GM18526 (cell line): ENCODE results near the gene TP53RK.

Experiments
- POLR2A ChIP-seq: IDR thresholded peaks from 3 replicates; pipeline ENCODE4 v1.6.1; 2011; ENCODE audit not compliant: insufficient read length; ENCODE audit errors: extremely low read depth

TP53RK gene

GRCh38 chr20:46677608-46678007 is 11.6 kb downstream of the TP53RK start:
- TF ChIP-seq POLR2A, result no peak

- TF ChIP-seq POLR2A, result no peak
These were observed 14.8 kb downstream of the TP53RK start for GRCh38 chr20:46674253-46675083.

GRCh38 chr20:46673394-46674252 is 15.6 kb downstream of the TP53RK start:
- TF ChIP-seq POLR2A, result no peak

DNA sequence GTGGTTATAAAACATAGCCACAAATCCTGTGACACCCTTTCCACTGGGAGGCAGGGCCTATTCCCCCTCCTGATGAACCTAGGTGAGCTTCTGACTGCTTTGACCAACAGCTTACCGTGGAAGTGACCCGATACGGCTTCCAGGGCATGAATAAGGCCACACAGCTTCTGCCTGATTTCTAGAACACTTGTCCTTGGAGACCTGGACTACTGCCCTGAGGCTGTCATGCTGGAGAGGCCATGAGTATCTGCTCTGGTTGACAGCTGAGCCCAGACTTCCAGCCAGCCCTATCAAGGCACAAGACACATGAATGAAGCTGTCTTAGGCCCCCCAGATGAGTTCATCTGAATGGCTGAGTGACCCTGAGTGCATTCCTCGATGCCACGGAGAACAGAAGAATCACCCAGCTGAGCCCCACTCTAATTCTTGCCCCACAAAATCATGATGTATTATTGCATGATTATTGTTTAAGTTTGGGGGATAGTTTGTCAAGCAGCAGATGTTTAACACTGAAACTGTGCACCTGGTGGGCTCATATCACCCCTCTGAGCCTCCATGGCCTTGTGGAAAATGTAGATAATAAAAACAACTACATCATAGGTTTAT is 16.6 kb downstream of the TP53RK start:
- no peak for TF ChIP-seq POLR2A

DNA sequence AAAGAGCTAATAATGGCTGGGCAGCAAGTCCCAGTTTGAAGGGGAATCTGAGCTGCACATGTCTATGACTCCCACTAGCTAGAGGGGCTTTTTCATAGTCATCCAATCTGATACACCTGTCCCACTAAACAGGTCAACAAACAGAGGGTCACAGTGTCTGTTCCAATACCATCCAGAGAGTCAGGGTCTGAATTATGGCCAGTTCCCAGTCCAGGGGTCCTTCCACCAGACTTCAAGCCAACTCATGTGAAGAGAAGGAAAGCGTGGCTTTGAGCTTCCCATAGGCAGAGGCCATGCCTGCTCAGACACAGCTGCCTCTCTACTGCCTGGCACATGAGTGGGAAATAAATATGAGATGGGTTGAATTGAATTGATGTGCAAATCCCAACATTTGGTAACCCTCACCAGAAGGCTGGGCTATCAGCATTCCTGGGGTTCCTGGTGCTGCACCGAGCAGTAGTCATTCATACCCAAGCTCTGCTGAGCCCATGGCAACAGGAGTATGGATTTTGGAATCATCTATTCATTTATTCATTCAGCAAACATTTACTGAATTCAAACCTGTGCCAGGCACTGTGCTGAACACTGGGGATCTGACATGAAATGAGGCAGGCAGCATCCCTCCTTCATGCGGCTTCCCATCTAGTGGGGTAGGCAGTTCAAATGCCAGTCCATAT is 17.2 kb downstream of the TP53RK start:
- no peak for TF ChIP-seq POLR2A

GRCh38 chr20:46670585-46671584 is 18.4 kb downstream of the TP53RK start:
- no peak for TF ChIP-seq POLR2A

DNA sequence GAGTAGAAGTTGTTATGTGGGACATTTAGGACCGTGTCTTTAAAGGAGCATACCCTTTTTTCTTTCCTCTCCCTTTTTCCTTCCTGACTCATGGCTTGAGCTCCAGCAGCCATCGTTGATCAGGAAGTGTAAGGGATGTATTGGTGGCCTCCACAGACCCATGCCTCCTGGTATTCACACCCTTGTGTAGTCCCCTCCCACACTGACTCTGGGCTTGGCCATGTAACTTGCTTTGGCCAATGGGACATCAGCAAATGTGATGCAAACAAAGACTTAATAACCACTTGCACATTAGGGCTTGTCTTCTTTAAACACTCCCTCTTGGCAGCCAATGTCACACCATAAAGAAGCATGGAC is 19.0 kb downstream of the TP53RK start:
- TF ChIP-seq POLR2A, result no peak

DNA sequence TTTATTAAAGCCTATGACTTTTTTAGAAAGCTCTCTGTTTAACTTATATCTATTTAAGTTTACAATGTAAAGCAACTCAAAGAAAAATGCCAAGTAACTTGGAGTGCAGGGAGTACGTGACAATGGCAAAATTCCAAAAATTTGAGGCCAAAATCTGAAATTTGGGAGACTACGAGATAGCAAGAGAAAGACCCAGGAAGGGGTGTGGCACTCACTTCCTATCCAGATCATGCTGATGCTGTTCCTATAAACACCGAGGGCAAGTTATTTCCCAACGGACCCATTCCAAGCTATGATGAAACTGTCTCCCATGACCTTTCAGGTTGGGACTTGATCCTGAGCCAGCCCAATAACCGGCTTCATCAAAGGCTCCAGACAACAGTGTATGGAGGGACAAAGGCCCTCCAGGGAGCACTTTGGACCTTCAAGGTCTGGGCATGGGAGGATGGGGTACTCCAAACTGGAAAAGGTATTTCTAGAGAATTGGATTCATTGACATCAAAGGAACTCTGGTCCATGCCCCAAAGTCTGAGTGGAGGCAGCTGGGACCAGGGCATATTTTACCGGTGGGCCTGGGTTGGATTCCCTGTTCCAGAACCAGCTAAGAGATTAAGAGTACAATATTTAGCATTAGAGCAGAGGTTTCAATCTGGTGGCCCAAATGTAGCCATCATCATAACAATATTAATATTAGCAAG is 22.3 kb downstream of the TP53RK start:
- TF ChIP-seq POLR2A, result no peak

DNA sequence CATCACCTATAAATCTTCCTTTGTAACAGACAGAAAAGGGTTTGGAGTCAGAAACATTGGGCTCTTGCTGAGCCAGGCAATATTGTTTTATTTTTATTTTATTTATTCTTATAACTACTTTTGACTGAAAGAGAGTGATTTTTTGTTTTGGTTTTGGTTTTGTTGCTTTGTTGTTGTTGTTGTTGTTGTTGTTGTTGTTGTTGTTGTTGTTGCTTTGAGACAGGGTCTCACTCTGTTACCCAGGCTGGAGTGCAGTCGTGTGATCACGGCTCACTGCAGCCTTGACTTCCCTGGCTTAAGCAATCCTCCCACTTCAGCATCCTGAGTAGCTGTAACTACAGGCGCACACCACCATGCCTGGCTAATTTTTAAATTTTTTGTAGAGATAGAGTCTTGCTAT is 22.9 kb downstream of the TP53RK start:
- TF ChIP-seq POLR2A, result no peak

- TF ChIP-seq POLR2A, result no peak
These were observed 23.6 kb downstream of the TP53RK start for GRCh38 chr20:46665602-46666001.

- no peak for TF ChIP-seq POLR2A
These were observed 25.7 kb downstream of the TP53RK start for GRCh38 chr20:46663531-46663930.

GRCh38 chr20:46661659-46662058 is 27.6 kb downstream of the TP53RK start:
- TF ChIP-seq POLR2A, result no peak

DNA sequence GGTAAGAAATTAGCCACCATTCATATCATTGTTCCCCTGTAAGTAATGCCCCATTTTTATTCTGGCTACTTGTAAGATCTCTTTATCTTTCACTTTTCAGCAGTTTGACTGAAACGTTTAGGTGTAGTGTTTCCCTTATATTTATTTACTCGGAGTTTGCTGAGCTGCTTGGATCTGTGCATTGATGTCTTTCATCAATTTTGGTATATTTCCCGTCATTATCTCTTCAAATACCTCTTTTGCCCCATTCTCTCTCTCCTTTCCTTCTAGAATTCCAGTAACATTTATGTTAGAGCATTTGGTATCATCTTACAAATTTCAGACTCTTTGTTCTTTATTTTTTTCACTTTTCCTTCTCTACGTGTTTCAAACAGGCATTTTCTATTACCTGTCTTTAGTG is 28.8 kb downstream of the TP53RK start:
- no peak for TF ChIP-seq POLR2A

DNA sequence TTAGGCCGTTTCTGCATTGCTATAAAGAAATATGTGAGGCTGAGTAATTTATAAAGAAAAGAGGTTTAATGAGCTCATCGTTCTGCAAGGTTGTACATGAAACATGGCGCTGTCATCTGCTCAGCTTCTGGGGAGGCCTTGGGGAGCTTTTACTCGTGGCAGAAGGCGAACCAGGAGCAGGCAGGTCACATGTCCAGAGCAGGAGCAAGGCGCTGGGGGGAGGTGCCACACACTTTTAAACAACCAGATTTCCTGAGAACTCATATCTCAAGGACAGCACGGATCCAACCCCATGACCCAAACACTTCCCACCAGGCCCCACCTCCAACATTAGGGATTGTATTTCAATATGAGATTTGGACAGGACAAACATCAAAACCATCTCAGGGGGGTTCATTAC is 31.6 kb downstream of the TP53RK start:
- no peak for TF ChIP-seq POLR2A

DNA sequence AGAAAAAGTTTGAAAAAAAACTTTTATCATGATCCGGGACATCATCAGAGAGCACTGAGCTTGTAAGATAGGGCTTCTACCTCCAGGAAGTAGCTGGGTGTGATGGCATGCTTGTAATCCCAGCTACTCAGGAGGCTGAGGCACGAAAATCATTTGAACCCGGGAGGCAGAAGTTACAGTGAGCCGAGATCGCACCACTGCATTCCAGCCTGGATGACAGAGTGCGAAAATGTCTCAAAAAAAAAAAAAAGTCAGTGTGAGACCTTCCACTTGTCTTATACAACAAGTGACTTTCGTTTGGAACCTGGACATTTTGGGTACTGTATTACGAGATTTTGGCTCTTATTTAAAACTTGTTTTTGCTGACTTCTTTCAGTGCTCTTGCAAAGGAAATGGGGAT is 32.1 kb downstream of the TP53RK start:
- TF ChIP-seq POLR2A, result no peak
